ENCODE results near the gene GLTP.

GLTP gene

GRCh38 chr12:109840305-109841074 lies 39.9 kb downstream of the GLTP start:
- no peak for DNase-seq

GRCh38 chr12:109839444-109839843 lies 40.9 kb downstream of the GLTP start:
- DNase-seq = no peak

GRCh38 chr12:109836916-109837315 lies 43.4 kb downstream of the GLTP start:
- no peak for DNase-seq

- no peak for DNase-seq
These were observed 44.5 kb downstream of the GLTP start for GRCh38 chr12:109835827-109836226.

GRCh38 chr12:109833307-109834189 lies 46.8 kb downstream of the GLTP start, which contains the start of gene TRPV4:
Gene TRPV4, minus strand, starts transcription at chr12:109833398. Its CDS starts 18,602 bp downstream, at chr12:109814796.
- DNase-seq = no peak

- no peak for DNase-seq
These were observed 47.6 kb downstream of the GLTP start for GRCh38 chr12:109832541-109833306.

GRCh38 chr12:109831929-109832328 lies 48.4 kb downstream of the GLTP start:
- DNase-seq = no peak

GRCh38 chr12:109831365-109831764 lies 49.0 kb downstream of the GLTP start:
- no peak for DNase-seq

GRCh38 chr12:109830718-109831117 lies 49.6 kb downstream of the GLTP start:
- DNase-seq = no peak

GRCh38 chr12:109830267-109830666 lies 50.1 kb downstream of the GLTP start:
- no peak for DNase-seq

- no peak for DNase-seq
These were observed 50.7 kb downstream of the GLTP start for GRCh38 chr12:109829667-109830066.

GRCh38 chr12:109828754-109829511 lies 51.4 kb downstream of the GLTP start:
- no peak for DNase-seq

- DNase-seq = peak; percentile 66
These were observed 52.5 kb downstream of the GLTP start for GRCh38 chr12:109827566-109828550.

GRCh38 chr12:109827080-109827479 lies 53.3 kb downstream of the GLTP start:
- DNase-seq = no peak

GRCh38 chr12:109824731-109825130 lies 55.6 kb downstream of the GLTP start:
- DNase-seq = no peak

- no peak for DNase-seq
These were observed 57.4 kb downstream of the GLTP start for GRCh38 chr12:109822951-109823411.

- DNase-seq = no peak
These were observed 57.9 kb downstream of the GLTP start for GRCh38 chr12:109822416-109822815.

- no peak for DNase-seq
These were observed 58.4 kb downstream of the GLTP start for GRCh38 chr12:109821968-109822367.

- DNase-seq = no peak
These were observed 59.4 kb downstream of the GLTP start for GRCh38 chr12:109820816-109821381.

- DNase-seq = no peak
These were observed 61.3 kb downstream of the GLTP start for GRCh38 chr12:109818905-109819500.
